Gastrocnemius medialis (tissue), 4 donors: ENCODE measurements around the gene SLC35F1.

Experiments
- POLR2A ChIP-seq, 2 donors: fragments of 450-650 bp; IDR thresholded peaks; one replicate each; pipeline ENCODE4 v1.6.1; 2017; ENCODE audit warnings: antibody characterized with exemption in 2 of 2, mild to moderate bottlenecking in 2 of 2, moderate library complexity in 2 of 2
- TF ChIP-seq, protein P1 (sequence below), 5 experiments: fragments of 450-650 bp in 3 of 5; fragments of 200-600 bp in 2 of 5; sonication (generic) in 2 of 5; IDR thresholded peaks in 4 of 5; conservative IDR thresholded peaks in 1 of 5; 1 replicate in 4 of 5; 2 replicates in 1 of 5; pipeline ENCODE4 v1.5.1; 2016 to 2019; ENCODE audit warnings: antibody characterized with exemption in 5 of 5, mild to moderate bottlenecking in 3 of 5, moderate library complexity in 3 of 5

DNA sequence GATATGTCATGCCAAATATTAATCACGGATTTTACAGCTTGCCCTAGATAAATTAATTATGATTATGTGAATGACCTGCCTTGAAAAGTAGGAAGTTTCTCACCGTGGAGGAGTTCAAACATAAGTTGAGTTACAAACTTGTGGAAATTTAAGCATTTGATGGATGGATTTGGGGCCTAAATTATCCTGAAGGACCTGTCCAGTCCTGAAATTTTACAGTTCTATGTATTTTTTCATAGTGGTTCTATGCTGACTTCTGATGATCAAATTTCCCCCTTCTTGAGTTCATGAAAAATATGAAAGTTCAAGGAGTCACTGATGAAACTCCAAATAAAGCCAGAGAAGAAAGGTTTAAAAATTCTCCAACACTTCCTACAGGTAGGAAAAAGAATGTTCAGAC is 178.6 kb downstream of the SLC35F1 start:
- TF ChIP-seq, protein P1, sequence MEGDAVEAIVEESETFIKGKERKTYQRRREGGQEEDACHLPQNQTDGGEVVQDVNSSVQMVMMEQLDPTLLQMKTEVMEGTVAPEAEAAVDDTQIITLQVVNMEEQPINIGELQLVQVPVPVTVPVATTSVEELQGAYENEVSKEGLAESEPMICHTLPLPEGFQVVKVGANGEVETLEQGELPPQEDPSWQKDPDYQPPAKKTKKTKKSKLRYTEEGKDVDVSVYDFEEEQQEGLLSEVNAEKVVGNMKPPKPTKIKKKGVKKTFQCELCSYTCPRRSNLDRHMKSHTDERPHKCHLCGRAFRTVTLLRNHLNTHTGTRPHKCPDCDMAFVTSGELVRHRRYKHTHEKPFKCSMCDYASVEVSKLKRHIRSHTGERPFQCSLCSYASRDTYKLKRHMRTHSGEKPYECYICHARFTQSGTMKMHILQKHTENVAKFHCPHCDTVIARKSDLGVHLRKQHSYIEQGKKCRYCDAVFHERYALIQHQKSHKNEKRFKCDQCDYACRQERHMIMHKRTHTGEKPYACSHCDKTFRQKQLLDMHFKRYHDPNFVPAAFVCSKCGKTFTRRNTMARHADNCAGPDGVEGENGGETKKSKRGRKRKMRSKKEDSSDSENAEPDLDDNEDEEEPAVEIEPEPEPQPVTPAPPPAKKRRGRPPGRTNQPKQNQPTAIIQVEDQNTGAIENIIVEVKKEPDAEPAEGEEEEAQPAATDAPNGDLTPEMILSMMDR (IDR thresholded peaks at IDR 0.05 in 4 of 5, conservative IDR thresholded peaks at IDR 0.05 in 1 of 5), result no peak
- TF ChIP-seq POLR2A (IDR thresholded peaks at IDR 0.05), result no peak
